ENCODE results near the gene LCE4A.

The LCE4A gene

GRCh38 chr1:152747831-152748230, 39.9 kb downstream of the LCE4A start:
- DNase-seq, result no peak

- no peak for DNase-seq
These were observed 44.3 kb downstream of the LCE4A start for GRCh38 chr1:152752225-152752624.

GRCh38 chr1:152753586-152753985, 45.6 kb downstream of the LCE4A start:
- no peak for DNase-seq

DNA sequence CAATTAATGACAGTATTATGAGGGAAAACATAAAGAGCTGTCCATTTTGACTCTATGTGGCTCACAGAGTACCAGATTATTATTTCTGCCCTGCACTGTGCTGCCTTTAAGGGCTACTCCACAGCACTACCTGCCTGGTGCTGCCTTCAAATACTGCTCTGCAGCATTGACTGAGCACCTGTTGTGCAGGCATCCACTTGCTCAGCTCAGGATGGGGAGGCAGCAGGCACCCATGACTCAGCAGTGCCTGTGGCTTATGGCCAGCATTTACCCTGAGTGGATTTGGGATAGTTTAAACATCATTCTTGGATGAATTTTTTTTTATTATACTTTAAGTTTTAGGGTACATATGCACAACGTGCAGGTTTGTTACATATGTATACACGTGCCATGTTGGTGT, 48.9 kb downstream of the LCE4A start:
- no peak for DNase-seq

- DNase-seq, result no peak
These were observed 49.8 kb downstream of the LCE4A start, which contains the start of gene KPRP for GRCh38 chr1:152757747-152758146. TSS of gene KPRP (plus strand) at chr1:152758025. CDS start at chr1:152759589, 1,564 bp downstream.

GRCh38 chr1:152758636-152759035, 50.7 kb downstream of the LCE4A start:
- DNase-seq, result no peak

Measured in femur (tissue), 1 donor.